ENCODE data around the gene CAMK1D.

- TF ChIP-seq, protein P1, sequence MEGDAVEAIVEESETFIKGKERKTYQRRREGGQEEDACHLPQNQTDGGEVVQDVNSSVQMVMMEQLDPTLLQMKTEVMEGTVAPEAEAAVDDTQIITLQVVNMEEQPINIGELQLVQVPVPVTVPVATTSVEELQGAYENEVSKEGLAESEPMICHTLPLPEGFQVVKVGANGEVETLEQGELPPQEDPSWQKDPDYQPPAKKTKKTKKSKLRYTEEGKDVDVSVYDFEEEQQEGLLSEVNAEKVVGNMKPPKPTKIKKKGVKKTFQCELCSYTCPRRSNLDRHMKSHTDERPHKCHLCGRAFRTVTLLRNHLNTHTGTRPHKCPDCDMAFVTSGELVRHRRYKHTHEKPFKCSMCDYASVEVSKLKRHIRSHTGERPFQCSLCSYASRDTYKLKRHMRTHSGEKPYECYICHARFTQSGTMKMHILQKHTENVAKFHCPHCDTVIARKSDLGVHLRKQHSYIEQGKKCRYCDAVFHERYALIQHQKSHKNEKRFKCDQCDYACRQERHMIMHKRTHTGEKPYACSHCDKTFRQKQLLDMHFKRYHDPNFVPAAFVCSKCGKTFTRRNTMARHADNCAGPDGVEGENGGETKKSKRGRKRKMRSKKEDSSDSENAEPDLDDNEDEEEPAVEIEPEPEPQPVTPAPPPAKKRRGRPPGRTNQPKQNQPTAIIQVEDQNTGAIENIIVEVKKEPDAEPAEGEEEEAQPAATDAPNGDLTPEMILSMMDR (conservative IDR thresholded peaks at IDR 0.05; ENCODE audit: low read length): no peak
- no peak for TF ChIP-seq EZH2phosphoT487 (IDR thresholded peaks at IDR 0.05; ENCODE audit: borderline replicate concordance, low read depth, low read length)
Measured at GRCh38 chr10:12587451-12587888, 238.1 kb downstream of the CAMK1D start.

All from OCI-LY7 (cell line).